ENCODE data around the gene ITGA1.
"Not testable (repeated sequence)": the region's sequence is repeated elsewhere in the genome, so short reads cannot be mapped to it uniquely, and the experiment has no call there.

Gene ITGA1

GRCh38 chr5:52802272-52802973 lies 14.7 kb downstream of the ITGA1 start:
- DNase-seq (ENCODE audit: low spot score), result no peak

GRCh38 chr5:52802974-52803336 lies 15.2 kb downstream of the ITGA1 start:
- DNase-seq (ENCODE audit: low spot score), result no peak

- DNase-seq (ENCODE audit: low spot score), result no peak
These were observed 16.7 kb downstream of the ITGA1 start for GRCh38 chr5:52804387-52804791.

- no peak for DNase-seq (ENCODE audit: low spot score)
These were observed 17.3 kb downstream of the ITGA1 start for GRCh38 chr5:52804981-52805380.

- no peak for DNase-seq (ENCODE audit: low spot score)
These were observed 17.9 kb downstream of the ITGA1 start for GRCh38 chr5:52805615-52806014.

GRCh38 chr5:52807037-52807436 lies 19.3 kb downstream of the ITGA1 start:
- no peak for DNase-seq (ENCODE audit: low spot score)

- DNase-seq (ENCODE audit: low spot score), result no peak
These were observed 20.0 kb downstream of the ITGA1 start for GRCh38 chr5:52807723-52808122.

GRCh38 chr5:52808316-52808901 lies 20.7 kb downstream of the ITGA1 start:
- no peak for DNase-seq (ENCODE audit: low spot score)

GRCh38 chr5:52809884-52810283 lies 22.2 kb downstream of the ITGA1 start:
- no peak for DNase-seq (ENCODE audit: low spot score)

GRCh38 chr5:52810426-52810825 lies 22.7 kb downstream of the ITGA1 start:
- DNase-seq (ENCODE audit: low spot score), result no peak

GRCh38 chr5:52811067-52811749 lies 23.5 kb downstream of the ITGA1 start:
- no peak for DNase-seq (ENCODE audit: low spot score)

- DNase-seq (ENCODE audit: low spot score), result no peak
These were observed 26.8 kb downstream of the ITGA1 start for GRCh38 chr5:52814352-52815148.

- no peak for DNase-seq (ENCODE audit: low spot score)
These were observed 30.1 kb downstream of the ITGA1 start for GRCh38 chr5:52817818-52818217.

GRCh38 chr5:52818360-52818759 lies 30.6 kb downstream of the ITGA1 start:
- no peak for DNase-seq (ENCODE audit: low spot score)

GRCh38 chr5:52818807-52819206 lies 31.1 kb downstream of the ITGA1 start:
- DNase-seq (ENCODE audit: low spot score), result not testable (repeated sequence)

- no peak for DNase-seq (ENCODE audit: low spot score)
These were observed 34.2 kb downstream of the ITGA1 start for GRCh38 chr5:52821901-52822300.

- DNase-seq (ENCODE audit: low spot score), result no peak
These were observed 34.7 kb downstream of the ITGA1 start for GRCh38 chr5:52822437-52822836.

GRCh38 chr5:52824827-52825226 lies 37.1 kb downstream of the ITGA1 start:
- DNase-seq (ENCODE audit: low spot score), result no peak

- no peak for DNase-seq (ENCODE audit: low spot score)
These were observed 38.1 kb downstream of the ITGA1 start for GRCh38 chr5:52825826-52826225.

- DNase-seq (ENCODE audit: low spot score), result no peak
These were observed 40.1 kb downstream of the ITGA1 start for GRCh38 chr5:52827815-52828214.

GRCh38 chr5:52829664-52830063 lies 41.9 kb downstream of the ITGA1 start:
- DNase-seq (ENCODE audit: low spot score), result no peak

GRCh38 chr5:52830650-52831049 lies 42.9 kb downstream of the ITGA1 start:
- DNase-seq (ENCODE audit: low spot score), result no peak
